Neural progenitor cell (in vitro differentiated cells): ENCODE results near the gene PSMB3. TPM values are rescaled to one million over a fixed set of nuclear protein-coding genes. Genes with fewer than 3 reads are reported as not detected.

ENCODE experiments used
- DNase-seq: peaks from one replicate; pipeline ENCODE4 v3.0.0-alpha.2; 2016; ENCODE audit warnings: low spot score
- H2AFZ ChIP-seq: fragments of 200-600 bp; sonication (generic); replicated peaks from 2 replicates; pipeline ENCODE4 v1.6.1; 2016; ENCODE audit warnings: antibody characterized with exemption
- H3F3A ChIP-seq: fragments of 200-600 bp; sonication (generic); 2 replicates; pipeline ENCODE4 v1.6.1; 2016; ENCODE audit warnings: antibody characterized with exemption, low read depth
- H3K27ac ChIP-seq: fragments of 200-600 bp; sonication (generic); 2 replicates; pipeline ENCODE4 v1.5.1; 2016; ENCODE audit warnings: mild to moderate bottlenecking
- H3K27me3 ChIP-seq: fragments of 200-600 bp; sonication (generic); 2 replicates; pipeline ENCODE4 v1.6.1; 2016; ENCODE audit warnings: mild to moderate bottlenecking, moderate library complexity
- H3K36me3 ChIP-seq: fragments of 200-600 bp; sonication (generic); 2 replicates; pipeline ENCODE4 v1.5.1; 2016
- H3K4me1 ChIP-seq: fragments of 200-600 bp; sonication (generic); 2 replicates; pipeline ENCODE4 v1.6.1; 2016; ENCODE audit warnings: mixed run types
- H3K4me2 ChIP-seq: fragments of 200-600 bp; sonication (generic); 2 replicates; pipeline ENCODE4 v1.6.1; 2016
- H3K4me3 ChIP-seq: fragments of 200-600 bp; sonication (generic); 2 replicates; pipeline ENCODE4 v1.5.1; 2016
- H3K79me2 ChIP-seq: fragments of 200-600 bp; sonication (generic); 2 replicates; pipeline ENCODE4 v1.6.1; 2016; ENCODE audit warnings: low read depth
- H3K9ac ChIP-seq: fragments of 200-600 bp; sonication (generic); 2 replicates; pipeline ENCODE4 v1.6.1; 2016
- H3K9me3 ChIP-seq: fragments of 200-600 bp; sonication (generic); 2 replicates; pipeline ENCODE4 v1.5.1; 2016; ENCODE audit warnings: low read depth
- H4K20me1 ChIP-seq: fragments of 200-600 bp; sonication (generic); 2 replicates; pipeline ENCODE4 v1.6.1; 2016; ENCODE audit warnings: low read depth
- H3K27ac Mint-ChIP-seq: 3 replicates; pipeline ENCODE4 v1.8.0; 2021; ENCODE audit warnings: mixed read lengths
- H3K27me3 Mint-ChIP-seq: 2 replicates; pipeline ENCODE4 v1.8.0; 2022; ENCODE audit warnings: low read depth, mild to moderate bottlenecking, inconsistent platforms, moderate library complexity, mixed read lengths; ENCODE audit not compliant: insufficient read depth
- H3K36me3 Mint-ChIP-seq: 3 replicates; pipeline ENCODE4 v1.8.0; 2021; ENCODE audit warnings: mixed read lengths
- H3K4me1 Mint-ChIP-seq: 3 replicates; pipeline ENCODE4 v1.8.0; 2021; ENCODE audit warnings: mixed read lengths
- H3K4me3 Mint-ChIP-seq: 3 replicates; pipeline ENCODE4 v1.8.0; 2021; ENCODE audit warnings: mild to moderate bottlenecking, moderate library complexity, mixed read lengths
- H3K9me3 Mint-ChIP-seq: 3 replicates; pipeline ENCODE4 v1.8.0; 2020; ENCODE audit warnings: mixed read lengths
- EZH2 ChIP-seq: fragments of 200-600 bp; sonication (generic); IDR thresholded peaks from 2 replicates; pipeline ENCODE4 v1.6.1; 2017; ENCODE audit warnings: antibody characterized with exemption, mild to moderate bottlenecking, moderate library complexity
- EZH2phosphoT487 ChIP-seq: fragments of 200-600 bp; sonication (generic); IDR thresholded peaks from 2 replicates; pipeline ENCODE4 v1.6.1; 2017; ENCODE audit warnings: antibody characterized with exemption
- total RNA-seq: library from RNA; depleted of rRNA; stranded (reverse); fragments of >200 nt; gene quantifications from 2 replicates; pipeline ENCODE4 v1.2.3, GENCODE V29; 2015; ENCODE audit warnings: low replicate concordance
- TF ChIP-seq, protein P1 (sequence below): fragments of 200-600 bp; sonication (generic); IDR thresholded peaks from 2 replicates; pipeline ENCODE4 v1.5.1; 2017; ENCODE audit warnings: antibody characterized with exemption, mild to moderate bottlenecking

Gene PSMB3
- total RNA-seq, 1 donor from 2014 or later: 127 TPM

DNA sequence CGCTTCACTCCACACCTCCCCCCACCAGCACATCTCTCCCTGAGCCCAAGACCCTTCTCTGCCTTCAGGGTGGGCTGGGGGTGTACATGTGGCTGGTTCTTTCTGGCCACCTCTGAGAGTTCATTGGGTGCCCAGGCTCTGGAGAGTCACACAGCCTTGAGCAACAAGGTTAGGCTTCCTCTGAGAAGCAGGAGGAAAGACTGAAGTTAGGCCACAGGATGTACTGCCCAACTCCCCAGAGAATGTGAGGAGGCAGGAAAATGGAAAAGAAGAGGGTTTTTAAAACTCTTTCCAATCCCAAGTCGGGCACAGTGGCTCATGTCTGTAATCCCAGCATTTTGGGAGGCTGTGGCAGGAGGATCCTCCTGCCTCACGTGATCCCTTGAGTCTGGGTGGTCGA is 11.7 kb upstream of the PSMB3 start:
- H3K36me3 Mint-ChIP-seq: peaks cover 12% of the 10 kb centered on the region
- H3K9me3 ChIP-seq: no peaks in the 10 kb centered on the region
- peaks cover 44% of the 10 kb centered on the region for H3K4me1 Mint-ChIP-seq
- no peak overlapping the region for H3K4me3 Mint-ChIP-seq
- H3K27me3 Mint-ChIP-seq: peaks cover 8% of the 10 kb centered on the region
- H3K9ac ChIP-seq: no peak overlapping the region
- no peak overlapping the region for H3K4me3 ChIP-seq
- H3K9me3 Mint-ChIP-seq: no peaks in the 10 kb centered on the region
- no peak for DNase-seq
- H4K20me1 ChIP-seq: peaks cover 95% of the 10 kb centered on the region
- no peak overlapping the region for H3K27ac ChIP-seq
- no peak overlapping the region for H3K4me2 ChIP-seq
- no peaks in the 10 kb centered on the region for H3K27me3 ChIP-seq
- peaks cover 22% of the 10 kb centered on the region for H3F3A ChIP-seq
- peaks cover 72% of the 10 kb centered on the region for H3K79me2 ChIP-seq
- H3K36me3 ChIP-seq: no peaks in the 10 kb centered on the region
- peaks cover 10% of the 10 kb centered on the region for H3K4me1 ChIP-seq
- no peak for TF ChIP-seq EZH2
- TF ChIP-seq, protein P1, sequence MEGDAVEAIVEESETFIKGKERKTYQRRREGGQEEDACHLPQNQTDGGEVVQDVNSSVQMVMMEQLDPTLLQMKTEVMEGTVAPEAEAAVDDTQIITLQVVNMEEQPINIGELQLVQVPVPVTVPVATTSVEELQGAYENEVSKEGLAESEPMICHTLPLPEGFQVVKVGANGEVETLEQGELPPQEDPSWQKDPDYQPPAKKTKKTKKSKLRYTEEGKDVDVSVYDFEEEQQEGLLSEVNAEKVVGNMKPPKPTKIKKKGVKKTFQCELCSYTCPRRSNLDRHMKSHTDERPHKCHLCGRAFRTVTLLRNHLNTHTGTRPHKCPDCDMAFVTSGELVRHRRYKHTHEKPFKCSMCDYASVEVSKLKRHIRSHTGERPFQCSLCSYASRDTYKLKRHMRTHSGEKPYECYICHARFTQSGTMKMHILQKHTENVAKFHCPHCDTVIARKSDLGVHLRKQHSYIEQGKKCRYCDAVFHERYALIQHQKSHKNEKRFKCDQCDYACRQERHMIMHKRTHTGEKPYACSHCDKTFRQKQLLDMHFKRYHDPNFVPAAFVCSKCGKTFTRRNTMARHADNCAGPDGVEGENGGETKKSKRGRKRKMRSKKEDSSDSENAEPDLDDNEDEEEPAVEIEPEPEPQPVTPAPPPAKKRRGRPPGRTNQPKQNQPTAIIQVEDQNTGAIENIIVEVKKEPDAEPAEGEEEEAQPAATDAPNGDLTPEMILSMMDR: no peak
- no peak for TF ChIP-seq EZH2phosphoT487
- no peak overlapping the region for H2AFZ ChIP-seq
- H3K27ac Mint-ChIP-seq: no peak overlapping the region

DNA sequence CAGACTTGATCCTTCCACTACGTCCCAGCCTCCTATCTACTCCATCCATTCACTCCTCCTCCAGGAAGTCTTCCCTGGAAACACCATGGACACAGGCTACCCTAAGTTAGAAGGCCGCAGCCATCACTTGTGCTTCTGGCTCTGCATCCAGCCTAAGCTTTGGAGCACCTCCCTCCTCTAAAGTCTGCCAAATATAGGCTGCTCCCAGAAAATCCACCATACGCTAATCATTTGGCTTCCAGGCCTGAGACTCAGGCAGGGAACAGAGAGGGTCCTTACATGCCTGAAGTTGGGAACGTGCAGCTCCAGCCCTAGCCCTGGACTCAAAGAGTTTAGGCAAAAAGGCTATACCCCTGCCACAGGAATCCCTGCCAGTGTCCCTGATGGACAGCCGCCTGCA is 11.1 kb upstream of the PSMB3 start:
- Mint-ChIP-seq H3K27ac (no peak overlapping the region), H3K4me3 (peak overlapping the region; percentile 25), H3K36me3 (peaks cover 12% of the 10 kb centered on the region), H3K9me3 (no peaks in the 10 kb centered on the region), H3K27me3 (peaks cover 8% of the 10 kb centered on the region), H3K4me1 (peaks cover 50% of the 10 kb centered on the region)
- peaks cover 96% of the 10 kb centered on the region for H4K20me1 ChIP-seq
- TF ChIP-seq EZH2 (no peak), EZH2phosphoT487 (no peak)
- TF ChIP-seq, protein P1: no peak
- H3K4me3 ChIP-seq: no peak overlapping the region
- H3K36me3 ChIP-seq: no peaks in the 10 kb centered on the region
- peaks cover 12% of the 10 kb centered on the region for H3K4me1 ChIP-seq
- no peak overlapping the region for H3K27ac ChIP-seq
- H3K9ac ChIP-seq: no peak overlapping the region
- H3K9me3 ChIP-seq: no peaks in the 10 kb centered on the region
- no peaks in the 10 kb centered on the region for H3K27me3 ChIP-seq
- H3K4me2 ChIP-seq: no peak overlapping the region
- no peak for DNase-seq
- H3F3A ChIP-seq: peaks cover 17% of the 10 kb centered on the region
- H2AFZ ChIP-seq: no peak overlapping the region
- H3K79me2 ChIP-seq: peaks cover 79% of the 10 kb centered on the region

DNA sequence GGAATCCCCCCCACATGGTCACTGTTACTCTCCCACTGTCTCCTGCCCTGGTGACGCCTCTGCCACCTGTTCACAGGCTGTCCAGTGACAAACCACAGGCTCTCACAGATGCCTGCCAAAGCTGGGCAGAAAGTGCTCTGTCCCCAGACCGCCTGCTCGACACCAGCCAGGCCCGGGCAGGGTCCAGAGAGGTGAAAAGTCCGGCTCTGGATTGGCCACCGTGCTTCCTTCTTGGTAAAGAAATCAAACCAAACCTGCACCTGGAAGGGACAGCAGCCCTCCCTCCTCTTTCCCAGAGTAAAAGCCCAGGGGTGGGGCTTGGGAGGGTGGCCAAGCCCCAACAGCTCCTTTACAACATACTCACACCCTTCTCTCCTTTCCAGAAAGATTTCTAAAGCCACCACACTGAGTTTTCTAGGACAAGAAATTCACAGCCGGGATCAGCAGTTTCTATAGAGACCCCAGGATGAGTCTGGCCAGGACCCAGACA is 10.6 kb upstream of the PSMB3 start:
- H3K4me2 ChIP-seq: no peak overlapping the region
- no peak overlapping the region for H2AFZ ChIP-seq
- H3K27ac ChIP-seq: no peak overlapping the region
- no peak for TF ChIP-seq EZH2phosphoT487
- TF ChIP-seq, protein P1: no peak
- no peak for TF ChIP-seq EZH2
- H3K9me3 Mint-ChIP-seq: no peaks in the 10 kb centered on the region
- DNase-seq: no peak
- H3K36me3 Mint-ChIP-seq: peaks cover 12% of the 10 kb centered on the region
- H3K27ac Mint-ChIP-seq: peak overlapping the region; percentile 76
- peak overlapping the region; percentile 9 for H3K4me3 Mint-ChIP-seq
- no peaks in the 10 kb centered on the region for H3K27me3 ChIP-seq
- H3K36me3 ChIP-seq: no peaks in the 10 kb centered on the region
- no peak overlapping the region for H3K4me3 ChIP-seq
- no peaks in the 10 kb centered on the region for H3K9me3 ChIP-seq
- H3K9ac ChIP-seq: peak overlapping the region; percentile 32
- H3K4me1 Mint-ChIP-seq: peaks cover 54% of the 10 kb centered on the region
- peaks cover 98% of the 10 kb centered on the region for H4K20me1 ChIP-seq
- peaks cover 8% of the 10 kb centered on the region for H3K27me3 Mint-ChIP-seq
- peaks cover 14% of the 10 kb centered on the region for H3F3A ChIP-seq
- H3K79me2 ChIP-seq: peaks cover 84% of the 10 kb centered on the region
- H3K4me1 ChIP-seq: peaks cover 17% of the 10 kb centered on the region
